Astrocyte of the cerebellum (primary cell): ENCODE measurements around the gene DNAH17.

Experiments used
- DNase-seq: peaks from one replicate; pipeline ENCODE4 v3.0.0-alpha.2; 2011; ENCODE audit warnings: low read depth
- H3K4me3 ChIP-seq: 2 replicates; pipeline ENCODE4 v1.5.1; 2011; ENCODE audit warnings: mild to moderate bottlenecking, low read depth, low read length, moderate library complexity
- CTCF ChIP-seq: IDR thresholded peaks from 2 replicates; pipeline ENCODE4 v1.5.1; 2012; ENCODE audit warnings: low read length, low read depth, moderate library complexity, mild to moderate bottlenecking; ENCODE audit errors: missing control alignments
- in situ Hi-C: cut with HindIII; loops from 2 replicates; pipeline ENCODE4 v1.10.0; 2017; ENCODE audit warnings: low sequenced_read_pairs

Gene DNAH17

GRCh38 chr17:78408476-78409050 lies 168.6 kb downstream of the DNAH17 start:
- in situ Hi-C loops, result no loop called here
- no peak for TF ChIP-seq CTCF
- no peak overlapping the region for H3K4me3 ChIP-seq

GRCh38 chr17:78407387-78408000 lies 169.7 kb downstream of the DNAH17 start:
- DNase-seq, result no peak
- H3K4me3 ChIP-seq, result no peak overlapping the region
- in situ Hi-C loops, result no loop called here
- TF ChIP-seq CTCF, result no peak

More at GRCh38 chr17:78408476-78409050, 168.6 kb downstream of the DNAH17 start:
- DNase-seq, result no peak

GRCh38 chr17:78406920-78407319 lies 170.3 kb downstream of the DNAH17 start:
- in situ Hi-C loops, result no loop called here
- H3K4me3 ChIP-seq, result no peak overlapping the region
- no peak for TF ChIP-seq CTCF
- DNase-seq, result no peak

GRCh38 chr17:78406396-78406795 lies 170.8 kb downstream of the DNAH17 start:
- DNase-seq, result no peak
- in situ Hi-C loops, result no loop called here
- H3K4me3 ChIP-seq, result no peak overlapping the region
- no peak for TF ChIP-seq CTCF

GRCh38 chr17:78403822-78404221 lies 173.4 kb downstream of the DNAH17 start:
- in situ Hi-C loops, result no loop called here
- DNase-seq, result no peak
- no peak for TF ChIP-seq CTCF
- H3K4me3 ChIP-seq, result no peak overlapping the region

- DNase-seq, result no peak
- in situ Hi-C loops, result no loop called here
- H3K4me3 ChIP-seq, result no peak overlapping the region
- no peak for TF ChIP-seq CTCF
These were observed 175.3 kb downstream of the DNAH17 start for GRCh38 chr17:78401891-78402290.
